ENCODE results near the gene HNRNPR. TPM values are rescaled to one million over a fixed set of nuclear protein-coding genes. Genes with fewer than 3 reads are reported as not detected.
"Not testable (repeated sequence)": the region's sequence is repeated elsewhere in the genome, so short reads cannot be mapped to it uniquely, and the experiment has no call there.

HNRNPR gene
- total RNA-seq, 1 donor from 2014 or later = 146 TPM

DNA sequence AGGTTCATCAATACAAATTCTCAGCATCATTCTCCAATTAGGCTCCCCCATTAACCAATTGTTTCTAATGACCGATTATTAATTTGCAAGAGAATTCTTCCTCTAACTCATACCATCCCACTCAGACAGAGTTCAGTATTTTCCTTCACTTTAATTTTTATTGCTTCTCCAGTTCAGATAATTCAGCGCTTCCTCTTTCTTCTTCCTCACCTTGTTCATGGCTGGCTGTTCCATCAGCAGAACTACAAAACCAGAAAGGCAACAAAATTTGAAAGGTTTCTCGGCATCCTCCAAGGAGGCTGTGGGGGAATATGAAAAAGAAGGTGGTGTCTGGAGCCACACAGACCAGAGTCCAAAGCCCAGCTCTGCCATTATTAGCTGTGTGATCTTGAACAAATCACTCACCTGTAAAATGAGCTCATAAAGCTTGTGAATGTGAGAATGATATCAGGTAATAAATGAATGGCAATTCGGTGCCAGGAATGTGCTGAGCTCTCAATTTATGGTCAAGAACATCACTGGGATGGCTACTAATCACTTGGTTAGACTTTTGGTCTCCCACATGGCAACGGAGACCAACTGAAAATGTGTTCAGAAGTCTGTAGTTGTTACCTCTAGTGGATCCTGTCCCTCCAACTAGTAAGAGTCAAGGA is 37.3 kb upstream of the HNRNPR start:
- Mint-ChIP-seq H3K9me3 (ENCODE audit: unreplicated experiment) (no peaks in the 10 kb centered on the region), H3K4me3 (ENCODE audit: unreplicated experiment) (no peak overlapping the region), H3K27ac (ENCODE audit: unreplicated experiment) (no peak overlapping the region), H3K27me3 (ENCODE audit: unreplicated experiment) (peaks cover 3% of the 10 kb centered on the region), H3K36me3 (ENCODE audit: low read depth, unreplicated experiment) (peaks cover 15% of the 10 kb centered on the region), H3K4me1 (ENCODE audit: unreplicated experiment) (peaks cover 49% of the 10 kb centered on the region)
- DNase-seq (ENCODE audit: low spot score) = no peak
- TF ChIP-seq CTCF (IDR thresholded peaks at IDR 0.05; ENCODE audit: unreplicated experiment) = no peak

GRCh38 chr1:23380719-23381118 is 36.6 kb upstream of the HNRNPR start:
- H3K27ac Mint-ChIP-seq (ENCODE audit: unreplicated experiment) = no peak overlapping the region
- H3K9me3 Mint-ChIP-seq (ENCODE audit: unreplicated experiment) = no peaks in the 10 kb centered on the region
- no peak for TF ChIP-seq CTCF (IDR thresholded peaks at IDR 0.05; ENCODE audit: unreplicated experiment)
- peaks cover 3% of the 10 kb centered on the region for H3K27me3 Mint-ChIP-seq (ENCODE audit: unreplicated experiment)
- peaks cover 15% of the 10 kb centered on the region for H3K36me3 Mint-ChIP-seq (ENCODE audit: low read depth, unreplicated experiment)
- H3K4me3 Mint-ChIP-seq (ENCODE audit: unreplicated experiment) = no peak overlapping the region
- no peak for DNase-seq (ENCODE audit: low spot score)
- H3K4me1 Mint-ChIP-seq (ENCODE audit: unreplicated experiment) = peaks cover 49% of the 10 kb centered on the region

DNA sequence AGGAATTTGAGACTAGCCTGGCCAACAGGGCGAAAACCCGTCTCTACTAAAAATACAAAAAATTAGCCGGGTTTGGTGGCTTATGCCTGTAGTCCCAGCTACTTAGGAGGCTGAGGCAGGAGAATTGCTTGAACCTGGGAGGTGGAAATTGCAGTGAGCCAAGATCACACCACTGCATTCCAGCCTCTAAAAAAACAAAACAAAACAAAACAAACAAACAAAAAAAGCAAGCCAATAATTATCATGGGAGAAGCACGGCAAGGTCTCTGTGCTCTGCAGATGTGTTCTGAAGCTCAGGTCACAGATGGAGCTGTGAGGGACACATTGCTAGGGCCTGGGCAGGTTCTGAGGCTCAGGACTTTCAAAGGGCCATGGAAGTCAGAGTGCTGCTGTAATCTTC is 36.2 kb upstream of the HNRNPR start:
- not testable (repeated sequence) for H3K27ac Mint-ChIP-seq (ENCODE audit: unreplicated experiment); H3K9me3 Mint-ChIP-seq (ENCODE audit: unreplicated experiment); H3K27me3 Mint-ChIP-seq (ENCODE audit: unreplicated experiment); H3K4me3 Mint-ChIP-seq (ENCODE audit: unreplicated experiment); DNase-seq (ENCODE audit: low spot score)
- Mint-ChIP-seq H3K4me1 (ENCODE audit: unreplicated experiment) (peaks cover 47% of the 10 kb centered on the region), H3K36me3 (ENCODE audit: low read depth, unreplicated experiment) (peaks cover 15% of the 10 kb centered on the region)

DNA sequence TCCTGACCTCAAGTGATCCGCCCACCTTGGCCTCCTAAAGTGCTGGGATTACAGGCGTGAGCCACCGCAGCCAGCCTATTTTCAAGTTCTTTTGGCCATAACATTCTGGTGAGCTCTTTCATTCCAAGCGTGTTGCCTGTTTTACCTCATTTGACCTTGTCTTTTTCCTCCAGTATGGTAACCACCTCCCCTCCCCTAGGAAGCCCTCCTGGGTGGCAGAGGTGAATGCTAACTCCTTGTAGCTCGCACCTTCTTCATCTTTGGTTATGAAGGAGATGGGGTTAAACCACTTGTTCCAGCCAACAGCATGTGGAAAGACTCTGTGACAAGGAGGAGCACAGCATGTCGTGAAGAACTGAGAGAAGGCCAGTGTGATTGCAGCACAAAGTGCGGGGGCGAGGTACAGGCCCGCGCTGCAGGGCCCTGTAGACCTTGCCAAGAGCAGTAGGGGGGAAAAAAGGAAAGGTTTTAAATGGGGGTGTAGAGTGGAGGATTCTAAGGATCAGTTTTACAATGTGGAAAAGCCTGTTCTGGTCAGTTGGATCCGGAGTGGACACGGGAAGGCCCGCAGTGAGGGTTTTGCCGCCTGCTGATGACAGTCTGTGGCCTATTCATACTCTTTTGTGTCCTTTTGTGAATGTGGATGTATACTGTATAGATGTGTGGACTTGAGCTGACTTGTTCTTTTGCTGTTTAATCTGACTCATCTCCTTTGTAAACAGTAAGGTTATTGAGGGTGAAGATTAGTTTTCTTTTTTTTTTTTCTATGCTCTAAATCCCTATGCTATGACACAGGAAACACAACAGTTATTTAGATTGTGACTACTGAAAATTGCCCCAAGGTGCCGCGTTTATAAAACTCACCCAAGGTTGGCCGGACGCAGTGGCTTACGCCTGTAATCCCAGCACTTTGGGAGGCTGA is 33.1 kb upstream of the HNRNPR start:
- Mint-ChIP-seq H3K27me3 (ENCODE audit: unreplicated experiment) (peaks cover 4% of the 10 kb centered on the region), H3K36me3 (ENCODE audit: low read depth, unreplicated experiment) (peaks cover 19% of the 10 kb centered on the region), H3K9me3 (ENCODE audit: unreplicated experiment) (no peaks in the 10 kb centered on the region), H3K4me1 (ENCODE audit: unreplicated experiment) (peaks cover 48% of the 10 kb centered on the region), H3K27ac (ENCODE audit: unreplicated experiment) (peak overlapping the region; percentile 15), H3K4me3 (ENCODE audit: unreplicated experiment) (no peak overlapping the region)
- no peak for TF ChIP-seq CTCF (IDR thresholded peaks at IDR 0.05; ENCODE audit: unreplicated experiment)
- no peak for DNase-seq (ENCODE audit: low spot score)

GRCh38 chr1:23374079-23374735 is 30.1 kb upstream of the HNRNPR start:
- not testable (repeated sequence) for H3K9me3 Mint-ChIP-seq (ENCODE audit: unreplicated experiment); H3K27ac Mint-ChIP-seq (ENCODE audit: unreplicated experiment); DNase-seq (ENCODE audit: low spot score)
- Mint-ChIP-seq H3K4me1 (ENCODE audit: unreplicated experiment) (peaks cover 50% of the 10 kb centered on the region), H3K4me3 (ENCODE audit: unreplicated experiment) (peak overlapping the region; percentile 33), H3K36me3 (ENCODE audit: low read depth, unreplicated experiment) (peaks cover 11% of the 10 kb centered on the region), H3K27me3 (ENCODE audit: unreplicated experiment) (peaks cover 18% of the 10 kb centered on the region)

Data from endothelial cell (in vitro differentiated cells).